Colonic mucosa (tissue), 4 donors: ENCODE results near the gene ZRANB3. TPM values are rescaled to one million over a fixed set of nuclear protein-coding genes. Genes with fewer than 3 reads are reported as not detected.

Experiments used
- DNase-seq: peaks from one replicate; pipeline ENCODE4 v3.0.0-alpha.2; 2020
- H3K27ac ChIP-seq: fragments of 200-600 bp; one replicate; pipeline ENCODE4 v1.8.0; 2021
- H3K27me3 ChIP-seq: fragments of 200-600 bp; one replicate; pipeline ENCODE4 v1.8.0; 2021
- H3K36me3 ChIP-seq: fragments of 200-600 bp; one replicate; pipeline ENCODE4 v1.8.0; 2021
- H3K4me1 ChIP-seq: fragments of 200-600 bp; one replicate; pipeline ENCODE4 v1.8.0; 2021; ENCODE audit warnings: mild to moderate bottlenecking
- H3K4me3 ChIP-seq: fragments of 200-600 bp; one replicate; pipeline ENCODE4 v1.8.0; 2021
- H3K9ac ChIP-seq, 2 donors: one replicate each; pipeline ENCODE4 v1.7.0; 2013; ENCODE audit warnings: control low read depth in 2 of 2, low read depth in 2 of 2, low read length in 2 of 2
- H3K9me3 ChIP-seq: fragments of 200-600 bp; one replicate; pipeline ENCODE4 v1.8.0; 2021
- intact Hi-C: fragments of 100-400 bp; cut with DNase I; formaldehyde crosslinking; loops from one replicate; pipeline ENCODE4 v1.14.1; 2022
- total RNA-seq, 2 donors: library from RNA; stranded (reverse); fragmentation: NEBNext Ultra II Directional in 1 of 2; extraction: Animal tissue kit (Norgen Biotek cat#: 25700) in 1 of 2; gene quantifications; one replicate each; pipeline ENCODE4 v1.2.1, GENCODE V29; 2021
- TF ChIP-seq, protein P1 (sequence below): fragments of 200-600 bp; IDR thresholded peaks from one replicate; pipeline ENCODE4 v1.8.0; 2022; ENCODE audit warnings: antibody characterized with exemption, mild to moderate bottlenecking
- donor health status: healthy.
- donor health status: DM: no; HTN: no; CAD: no.
- donor health status: DM: no; HTN: no; CAD: no.

Gene ZRANB3
- total RNA-seq, 2 donors from 2014 or later = 2.5 to 7.8 TPM

DNA sequence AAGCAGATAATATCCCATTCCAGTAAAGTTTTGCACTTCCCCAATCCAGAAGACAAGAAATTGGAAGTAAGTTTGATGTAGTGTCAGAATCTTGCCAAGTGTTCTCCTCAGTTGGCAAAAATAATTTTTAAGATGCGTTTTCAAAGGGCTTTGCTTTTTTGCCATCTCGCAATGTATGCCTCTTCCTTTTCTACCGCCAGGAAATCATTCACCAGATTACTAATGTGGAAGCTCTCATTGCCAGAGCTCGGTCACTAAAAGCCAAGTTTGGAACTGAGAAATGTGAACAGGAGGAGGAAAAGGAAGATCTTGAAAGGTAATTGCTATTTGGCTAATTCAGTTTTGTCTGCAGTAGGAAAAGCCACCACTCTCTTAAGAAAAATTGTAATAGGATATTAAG, 368.2 kb downstream of the ZRANB3 start:
- H3K36me3 ChIP-seq = no peaks in the 10 kb centered on the region

DNA sequence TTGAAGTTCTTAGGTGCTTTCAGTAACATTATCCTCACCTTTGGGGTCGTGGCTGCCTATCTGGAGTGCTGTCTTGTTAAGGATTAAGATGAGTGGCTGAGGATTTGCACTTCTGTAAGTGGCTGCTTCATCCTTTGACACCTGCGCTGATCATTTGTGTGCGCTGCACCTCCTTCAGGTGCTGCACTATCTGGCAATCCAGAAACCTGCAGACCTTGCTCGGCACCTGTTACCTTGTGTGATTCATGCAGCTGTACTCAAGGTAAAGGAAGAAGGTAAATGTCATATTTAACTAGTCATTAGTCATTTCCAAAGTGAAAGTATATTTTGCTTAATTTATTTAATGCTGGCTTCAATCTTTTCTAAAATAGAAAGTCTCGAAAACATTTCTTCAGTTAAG, 368.6 kb downstream of the ZRANB3 start:
- no peak for DNase-seq
- Histone ChIP-seq H3K27ac (no peak overlapping the region), H3K4me1 (no peaks in the 10 kb centered on the region), H3K27me3 (no peaks in the 10 kb centered on the region), H3K9ac (no peak overlapping the region), H3K4me3 (no peak overlapping the region), H3K36me3 (no peaks in the 10 kb centered on the region), H3K9me3 (no peaks in the 10 kb centered on the region)
- intact Hi-C loops = loop anchor here (10.0 kb wide), 1 partner anchor 612 kb away; no protein-coding TSS in a partner anchor
- TF ChIP-seq, protein P1, sequence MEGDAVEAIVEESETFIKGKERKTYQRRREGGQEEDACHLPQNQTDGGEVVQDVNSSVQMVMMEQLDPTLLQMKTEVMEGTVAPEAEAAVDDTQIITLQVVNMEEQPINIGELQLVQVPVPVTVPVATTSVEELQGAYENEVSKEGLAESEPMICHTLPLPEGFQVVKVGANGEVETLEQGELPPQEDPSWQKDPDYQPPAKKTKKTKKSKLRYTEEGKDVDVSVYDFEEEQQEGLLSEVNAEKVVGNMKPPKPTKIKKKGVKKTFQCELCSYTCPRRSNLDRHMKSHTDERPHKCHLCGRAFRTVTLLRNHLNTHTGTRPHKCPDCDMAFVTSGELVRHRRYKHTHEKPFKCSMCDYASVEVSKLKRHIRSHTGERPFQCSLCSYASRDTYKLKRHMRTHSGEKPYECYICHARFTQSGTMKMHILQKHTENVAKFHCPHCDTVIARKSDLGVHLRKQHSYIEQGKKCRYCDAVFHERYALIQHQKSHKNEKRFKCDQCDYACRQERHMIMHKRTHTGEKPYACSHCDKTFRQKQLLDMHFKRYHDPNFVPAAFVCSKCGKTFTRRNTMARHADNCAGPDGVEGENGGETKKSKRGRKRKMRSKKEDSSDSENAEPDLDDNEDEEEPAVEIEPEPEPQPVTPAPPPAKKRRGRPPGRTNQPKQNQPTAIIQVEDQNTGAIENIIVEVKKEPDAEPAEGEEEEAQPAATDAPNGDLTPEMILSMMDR = no peak

More for the DNA sequence above, 368.2 kb downstream of the ZRANB3 start:
- Histone ChIP-seq H3K4me3 (no peak overlapping the region), H3K4me1 (no peaks in the 10 kb centered on the region), H3K27me3 (no peaks in the 10 kb centered on the region), H3K9ac (no peak overlapping the region), H3K9me3 (no peaks in the 10 kb centered on the region), H3K27ac (no peak overlapping the region)
- DNase-seq = no peak
- intact Hi-C loops = loop anchor here (10.0 kb wide), 1 partner anchor 612 kb away; no protein-coding TSS in a partner anchor
- TF ChIP-seq, protein P1 = no peak

DNA sequence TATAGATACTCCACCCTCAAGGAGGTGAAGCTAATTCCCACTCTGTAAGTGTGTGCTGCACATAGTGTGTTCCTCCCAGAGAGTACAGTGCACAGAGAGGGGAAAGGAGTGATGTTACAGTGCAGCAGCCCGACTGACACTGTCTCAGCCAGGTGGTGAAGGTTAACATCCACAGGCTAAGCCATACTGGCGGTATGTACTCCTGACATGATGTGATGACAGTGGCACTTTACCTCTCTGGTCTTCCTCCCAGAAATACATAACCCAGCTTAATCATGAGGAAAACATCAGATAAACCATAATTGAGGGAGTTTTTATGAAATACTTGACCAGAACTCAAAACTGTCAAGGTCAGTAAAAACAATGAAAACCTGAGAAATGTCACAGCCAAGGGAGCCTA, 371.8 kb downstream of the ZRANB3 start:
- no peak for DNase-seq
- no peaks in the 10 kb centered on the region for H3K36me3 ChIP-seq
- no peaks in the 10 kb centered on the region for H3K27me3 ChIP-seq
- no peak overlapping the region for H3K9ac ChIP-seq
- intact Hi-C loops = no loop called here
- no peaks in the 10 kb centered on the region for H3K4me1 ChIP-seq
- H3K27ac ChIP-seq = no peak overlapping the region
- H3K4me3 ChIP-seq = no peak overlapping the region
- no peaks in the 10 kb centered on the region for H3K9me3 ChIP-seq
- TF ChIP-seq, protein P1 = no peak

DNA sequence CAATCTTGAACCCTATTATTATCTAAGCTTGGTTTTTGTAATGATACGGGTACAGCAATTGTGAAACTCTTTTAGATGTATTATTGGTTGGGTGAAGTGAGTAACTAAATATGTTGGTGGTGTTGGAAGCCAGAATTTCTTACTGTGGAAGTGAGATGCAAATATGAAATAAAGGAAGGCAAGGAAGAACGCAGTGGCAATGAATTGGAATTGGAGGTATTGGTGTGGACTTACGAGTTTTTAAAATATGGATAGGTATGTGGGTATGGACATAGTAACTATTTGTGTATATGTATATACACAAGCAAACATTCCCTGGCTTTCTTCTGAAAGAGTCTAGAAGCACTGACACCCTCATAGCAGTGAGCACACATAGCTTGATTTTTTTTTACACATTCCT, 373.2 kb downstream of the ZRANB3 start:
- H3K4me1 ChIP-seq = no peaks in the 10 kb centered on the region
- H3K27me3 ChIP-seq = no peaks in the 10 kb centered on the region
- intact Hi-C loops = no loop called here
- peaks cover 2% of the 10 kb centered on the region for H3K36me3 ChIP-seq
- H3K9ac ChIP-seq = no peak overlapping the region
- DNase-seq = no peak
- TF ChIP-seq, protein P1 = no peak
- no peaks in the 10 kb centered on the region for H3K9me3 ChIP-seq
- no peak overlapping the region for H3K27ac ChIP-seq
- no peak overlapping the region for H3K4me3 ChIP-seq

DNA sequence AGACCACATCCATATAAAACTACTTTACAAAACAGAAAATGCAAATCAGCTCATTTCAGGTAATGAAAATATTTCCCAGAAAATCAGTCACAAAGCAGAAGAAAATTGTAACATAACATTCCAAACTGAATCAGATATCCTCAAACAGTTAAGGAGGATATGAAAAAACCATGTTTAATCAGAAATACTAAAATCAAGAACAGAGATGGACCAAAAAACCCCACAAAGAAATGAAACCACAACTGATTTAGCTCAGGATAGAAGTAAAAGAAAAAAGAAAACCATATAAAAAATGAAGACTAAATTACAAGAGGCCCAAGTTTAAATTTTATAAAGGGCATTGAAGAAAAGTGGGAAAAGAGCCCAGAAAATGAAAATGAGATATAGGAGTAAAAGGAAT, 376.1 kb downstream of the ZRANB3 start:
- Histone ChIP-seq H3K27me3 (no peaks in the 10 kb centered on the region), H3K27ac (no peak overlapping the region), H3K4me3 (no peak overlapping the region), H3K4me1 (no peaks in the 10 kb centered on the region), H3K9ac (no peak overlapping the region), H3K36me3 (peaks cover 6% of the 10 kb centered on the region), H3K9me3 (no peaks in the 10 kb centered on the region)
- DNase-seq = no peak
- intact Hi-C loops = no loop called here
- TF ChIP-seq, protein P1 = no peak
